Renal cortex interstitium (tissue), 11 donors: Measurements from ENCODE around the gene PRKD1. TPM values are rescaled to one million over a fixed set of nuclear protein-coding genes. Genes with fewer than 3 reads are reported as not detected.
"Not testable (repeated sequence)": the region's sequence is repeated elsewhere in the genome, so short reads cannot be mapped to it uniquely, and the experiment has no call there.

Source experiments
- DNase-seq, 11 donors: peaks; one replicate each; pipeline ENCODE4 v3.0.0-alpha.2; 2013; ENCODE audit warnings: low read depth in 9 of 11, low spot score in 4 of 11; ENCODE audit errors: extremely low read depth in 1 of 11
- polyA plus RNA-seq, 3 donors: library from polyadenylated mRNA; unstranded; fragments of 120-200 nt; gene quantifications; one replicate each; pipeline ENCODE4 v1.2.1, GENCODE V29; 2013; ENCODE audit not compliant: insufficient read length in 3 of 3

Gene PRKD1
- polyA plus RNA-seq, 3 donors, result 30.7 to 33.0 (median 31.3) TPM

DNA sequence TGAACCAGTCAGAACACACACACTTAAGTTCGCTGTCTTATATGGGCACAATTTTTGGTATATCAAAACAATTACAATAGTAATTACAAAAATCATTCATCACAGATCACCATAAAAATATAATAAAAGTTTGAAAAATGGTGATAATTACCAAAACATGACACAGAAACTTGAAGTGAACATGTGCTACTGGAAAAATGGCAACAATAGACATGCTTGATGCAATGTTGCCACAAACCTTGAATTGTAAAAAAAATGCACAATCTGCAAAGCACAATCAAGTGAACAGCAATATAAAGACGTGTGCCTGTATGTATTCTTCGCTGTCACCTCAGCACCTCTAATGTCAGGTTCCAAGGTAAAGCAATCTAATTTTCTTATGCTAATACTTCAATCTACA lies 117.6 kb downstream of the PRKD1 start:
- no peak for DNase-seq

DNA sequence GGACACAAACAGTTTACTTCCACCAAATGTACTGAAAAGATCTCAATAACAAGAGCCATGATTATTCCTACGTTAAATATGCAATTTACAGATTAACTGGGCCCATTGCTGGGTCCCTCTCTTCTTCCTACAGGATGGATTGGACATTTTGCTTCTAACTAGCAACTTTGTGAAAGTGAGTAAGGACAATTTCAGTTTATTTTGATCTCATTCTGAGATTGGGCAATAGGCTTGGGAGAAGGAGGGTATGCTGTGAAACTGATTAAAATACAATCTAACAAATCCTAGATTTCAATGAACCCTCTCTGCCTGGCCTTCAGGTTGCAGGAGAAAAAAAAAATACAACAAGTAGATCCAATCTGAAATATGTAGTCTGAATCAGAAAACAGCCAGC lies 121.5 kb downstream of the PRKD1 start:
- DNase-seq, result no peak

DNA sequence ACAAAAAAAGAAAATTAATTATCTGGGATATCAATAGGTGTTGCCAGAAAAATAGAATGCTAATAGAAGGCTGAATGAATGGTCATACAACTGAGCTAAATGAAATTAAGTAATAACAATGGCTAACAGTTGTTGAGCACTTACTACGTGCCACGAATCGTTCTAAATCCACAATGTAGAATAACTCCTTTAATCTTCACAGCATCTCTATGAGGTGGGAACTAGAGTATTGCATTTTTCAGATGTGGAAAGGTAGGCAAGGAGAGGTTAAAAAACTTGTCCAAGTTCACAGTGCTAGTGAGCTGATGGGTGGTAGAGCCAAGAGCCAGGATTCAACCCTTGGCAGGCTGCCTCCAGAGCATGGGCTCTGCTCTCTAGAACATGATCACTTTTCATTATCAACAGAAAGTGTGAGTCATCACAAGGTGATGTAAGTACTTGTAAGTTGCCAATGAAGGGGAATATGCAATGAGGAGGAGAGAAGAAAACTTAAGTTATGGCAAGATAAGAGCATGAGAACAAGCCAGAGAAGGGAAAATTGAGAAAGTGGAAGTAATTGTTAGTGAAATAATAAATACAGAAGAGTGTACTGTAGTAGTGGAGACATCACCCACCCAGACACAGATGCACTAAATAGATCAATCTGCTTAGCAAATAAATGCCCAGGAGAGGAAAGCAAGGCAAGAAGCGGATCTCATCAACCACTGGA lies 122.1 kb downstream of the PRKD1 start:
- DNase-seq, result no peak

DNA sequence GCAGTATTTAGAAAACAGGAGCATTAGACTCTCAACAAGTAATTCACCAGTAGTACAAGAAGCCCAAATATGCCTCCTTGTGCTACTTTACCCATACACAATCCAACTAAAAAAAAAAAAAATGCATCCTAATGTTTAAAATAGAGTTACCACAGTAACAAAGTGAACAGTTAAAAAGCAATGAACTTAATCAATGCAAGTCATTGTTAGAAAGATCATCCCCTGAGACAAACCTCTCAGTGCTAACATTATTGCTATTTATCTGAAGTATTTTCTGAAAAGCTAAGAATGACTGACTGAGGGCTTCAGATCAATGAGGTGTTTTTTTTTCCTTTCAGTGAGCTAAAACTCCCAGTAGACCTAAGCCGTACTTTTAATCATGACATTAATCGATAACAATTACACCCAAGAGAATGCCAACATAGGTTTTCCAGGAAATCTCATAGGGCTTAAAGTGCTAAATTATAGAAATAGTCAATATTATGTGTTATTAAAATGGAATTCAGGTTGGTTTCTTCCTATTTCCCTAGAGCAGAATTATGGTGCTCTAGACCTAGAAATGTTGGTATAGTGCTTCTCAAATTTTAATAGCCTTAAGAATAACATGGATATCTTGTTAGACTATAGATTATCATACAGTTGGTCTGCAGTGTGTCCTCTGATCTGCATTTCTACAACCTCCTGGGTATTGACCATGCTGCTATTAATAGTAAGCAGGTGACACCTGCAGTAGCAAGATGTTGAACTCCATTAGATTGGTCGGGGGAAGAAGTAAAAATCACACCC lies 123.0 kb downstream of the PRKD1 start:
- no peak for DNase-seq

DNA sequence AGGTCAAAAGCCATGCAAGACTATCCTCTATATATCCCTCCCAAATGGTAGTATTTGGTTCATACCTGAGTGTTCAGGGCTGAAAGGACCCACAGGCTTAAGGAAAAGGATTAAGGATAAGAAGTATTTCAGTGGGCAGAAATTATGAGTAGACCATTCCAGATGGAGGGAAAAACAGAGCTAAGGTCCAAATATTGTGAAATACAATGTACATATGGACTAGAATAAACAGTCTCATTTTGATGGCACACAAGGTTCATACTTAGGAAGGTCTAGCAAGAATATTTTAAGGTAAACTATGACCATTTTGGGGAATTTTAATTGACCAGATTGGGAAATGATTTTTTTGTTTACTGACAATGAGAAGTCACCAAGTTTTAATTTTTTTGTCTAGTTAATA lies 124.6 kb downstream of the PRKD1 start:
- DNase-seq, result no peak

DNA sequence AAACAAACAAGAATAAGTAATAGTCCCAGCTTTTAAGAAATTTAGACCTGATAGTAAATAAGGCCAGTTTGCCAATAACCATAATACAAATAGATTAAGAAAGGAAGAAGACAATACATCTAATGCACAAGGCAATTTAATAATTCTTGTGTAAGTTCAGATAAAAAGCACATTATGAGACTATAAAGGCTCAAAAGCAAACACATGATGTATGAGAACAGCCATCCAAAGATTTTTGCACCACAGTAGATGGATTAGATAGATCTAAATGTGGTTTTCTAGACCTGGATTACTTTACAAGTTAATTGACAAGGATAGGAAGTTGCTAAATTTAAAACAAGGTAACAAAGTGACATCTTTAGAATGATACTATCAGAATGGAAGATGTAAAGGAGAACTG lies 125.4 kb downstream of the PRKD1 start:
- no peak for DNase-seq

DNA sequence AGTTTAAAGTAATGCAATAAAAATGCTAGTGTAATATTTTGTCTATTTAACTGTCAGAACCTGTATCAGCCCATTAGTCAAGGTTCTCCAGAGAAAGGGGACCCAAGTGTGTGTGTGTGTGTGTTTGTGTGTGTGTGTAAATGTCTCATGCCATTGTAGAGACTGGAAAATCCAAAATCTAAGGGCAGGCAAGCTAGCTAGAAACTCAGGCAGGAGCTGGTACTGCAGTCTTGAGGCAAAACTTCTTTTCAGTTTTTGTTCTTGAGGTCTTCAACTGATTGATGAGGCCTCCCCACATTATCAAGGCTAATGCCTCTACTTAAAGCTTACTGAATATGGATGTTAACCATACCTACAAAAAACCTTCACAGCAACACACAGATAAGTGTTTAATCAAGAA lies 126.7 kb downstream of the PRKD1 start:
- no peak for DNase-seq

DNA sequence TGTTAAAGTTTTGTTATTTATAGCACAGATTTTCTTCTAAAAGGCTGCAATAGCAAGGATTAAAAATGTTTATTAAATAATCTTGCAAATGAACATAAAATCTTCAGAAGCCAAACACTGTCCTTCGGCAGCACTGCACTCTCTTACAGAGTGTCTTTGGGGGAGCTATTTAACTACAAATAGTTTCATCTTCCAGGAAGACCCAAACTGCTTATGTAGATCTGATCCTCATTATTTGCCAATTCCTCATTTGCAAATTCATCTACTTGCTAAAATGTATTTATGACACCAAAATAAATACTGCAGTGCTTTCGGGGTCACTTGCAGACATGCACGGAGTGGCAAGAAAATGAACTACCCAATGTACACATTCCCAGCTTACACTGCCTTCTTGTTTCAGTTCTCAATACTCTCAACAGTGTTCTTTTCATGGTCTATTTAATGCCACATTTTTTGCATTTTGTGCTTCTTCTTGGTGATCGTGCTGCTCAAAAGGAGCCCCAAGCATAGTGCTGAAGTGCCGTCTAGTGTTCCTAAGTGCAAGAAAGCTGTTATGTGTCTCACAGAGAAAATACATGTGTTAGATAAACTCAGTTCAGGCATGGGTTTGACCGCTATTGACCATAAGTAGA lies 128.1 kb downstream of the PRKD1 start:
- DNase-seq, result no peak

DNA sequence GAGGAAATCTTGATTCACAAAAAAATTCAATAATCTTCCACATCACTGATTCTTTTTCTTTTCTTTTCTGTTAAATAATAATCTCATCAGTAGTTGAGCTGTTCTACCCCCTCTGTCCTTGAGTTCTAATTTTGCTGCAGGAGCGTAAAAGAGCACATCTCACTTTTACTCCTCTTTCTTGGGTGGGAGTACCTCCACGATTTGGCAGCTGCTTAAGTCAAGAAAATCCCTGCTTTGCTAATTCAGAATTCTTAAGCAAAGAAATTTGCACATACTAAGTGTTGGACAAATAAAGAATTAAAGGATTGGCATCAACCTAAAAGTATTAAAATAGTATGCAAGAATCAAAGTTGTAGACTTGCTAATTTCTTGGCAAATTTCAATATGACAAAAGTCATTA lies 128.8 kb downstream of the PRKD1 start:
- DNase-seq, result no peak

DNA sequence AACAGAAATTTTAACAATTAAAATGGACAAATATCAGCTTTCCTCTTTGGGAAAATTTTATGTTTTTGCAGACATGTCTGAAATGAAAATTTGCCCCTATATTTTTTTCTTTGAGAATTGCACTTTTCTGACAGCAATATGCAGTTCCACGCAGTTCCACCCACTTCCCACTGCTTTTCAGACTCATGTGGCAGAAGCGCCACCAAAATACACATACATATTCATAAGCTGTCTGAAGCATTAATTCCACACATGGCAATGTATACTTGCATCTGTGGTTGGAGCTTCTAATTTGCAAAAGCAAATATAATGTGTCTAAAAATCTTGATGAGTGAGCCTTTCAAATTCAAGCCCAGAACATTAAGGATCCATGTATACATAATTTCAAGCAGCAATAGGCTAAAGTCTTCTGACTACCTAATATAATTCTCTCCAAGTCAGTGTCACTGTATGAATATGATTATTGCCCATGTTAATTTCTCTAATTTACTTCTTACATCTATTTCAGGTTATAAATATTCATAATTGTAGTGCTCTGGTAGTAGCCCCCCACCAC lies 129.5 kb downstream of the PRKD1 start:
- no peak for DNase-seq

DNA sequence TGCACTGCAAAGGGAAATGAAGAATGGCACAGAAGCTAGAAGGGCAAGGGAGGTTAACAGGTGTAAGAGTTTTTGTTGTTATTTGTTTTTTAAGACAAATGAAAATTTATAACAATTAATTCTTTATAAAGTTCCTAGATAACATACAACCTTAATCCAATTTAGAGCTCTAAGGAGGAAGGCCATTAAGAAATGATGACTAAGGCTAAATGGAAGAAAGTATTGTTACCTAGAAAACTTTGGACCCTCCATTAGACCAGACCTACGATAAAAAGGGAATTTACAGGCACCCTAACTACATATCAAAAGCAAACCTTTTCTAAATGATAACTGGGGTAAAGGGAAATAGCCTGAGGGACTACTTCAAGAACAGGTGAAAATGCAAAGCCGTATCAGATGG lies 130.8 kb downstream of the PRKD1 start:
- no peak for DNase-seq

DNA sequence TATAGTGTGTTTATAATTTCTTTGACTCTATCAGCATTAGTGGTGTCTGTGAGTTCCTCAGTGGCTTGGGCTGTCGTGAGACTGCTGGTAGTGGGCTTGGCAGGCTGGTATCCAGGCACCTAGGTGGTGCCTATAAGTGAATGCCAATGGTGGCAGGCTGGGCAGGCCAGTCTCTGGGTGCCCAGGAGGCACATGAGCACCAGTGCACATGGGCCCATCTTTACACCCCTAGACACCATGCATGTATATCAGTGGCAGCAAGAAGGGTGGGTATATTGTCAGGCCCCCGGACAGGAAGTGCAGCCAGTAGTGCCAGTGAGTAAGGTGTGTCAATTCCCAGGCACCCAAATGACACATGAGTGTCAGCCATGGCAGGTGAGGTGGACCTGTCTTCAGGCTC lies 138.2 kb downstream of the PRKD1 start:
- DNase-seq, result no peak

DNA sequence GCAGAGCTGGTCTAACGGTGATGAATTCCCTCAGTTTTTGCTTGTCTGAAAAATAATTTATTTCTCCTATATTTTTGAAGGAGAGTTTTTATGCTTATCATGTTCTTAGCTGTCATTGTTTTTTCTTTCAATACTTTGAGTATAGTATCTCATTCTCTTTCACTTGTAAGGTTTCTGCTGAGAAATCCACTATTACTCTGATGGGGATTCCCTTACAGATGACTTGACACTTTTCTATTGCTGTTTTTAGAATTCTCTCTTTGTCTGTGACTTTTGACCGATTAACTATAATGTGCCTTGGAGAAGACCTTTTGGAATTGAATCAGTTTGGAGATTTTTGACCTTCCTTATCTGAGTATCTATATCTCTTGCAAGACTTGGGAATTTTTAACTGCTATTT lies 139.6 kb downstream of the PRKD1 start:
- no peak for DNase-seq

DNA sequence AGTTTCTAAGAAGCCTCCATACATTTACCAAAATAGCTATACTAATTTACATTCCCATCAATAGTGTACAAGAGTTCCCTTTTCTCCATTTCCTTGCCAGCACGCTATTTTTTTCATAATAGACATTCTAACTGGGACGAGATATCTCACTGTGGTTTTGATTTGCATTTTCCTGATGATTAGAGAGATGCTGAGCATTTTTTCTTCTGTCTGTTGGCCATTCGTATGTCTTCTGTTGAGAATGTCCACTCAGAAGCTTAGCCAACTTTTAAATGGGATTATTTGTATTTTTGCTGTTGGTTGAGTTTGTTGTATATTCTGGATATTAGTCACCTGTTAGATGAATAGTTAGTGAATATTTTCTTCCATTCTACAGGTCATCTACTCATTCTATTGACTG lies 144.1 kb downstream of the PRKD1 start:
- no peak for DNase-seq

DNA sequence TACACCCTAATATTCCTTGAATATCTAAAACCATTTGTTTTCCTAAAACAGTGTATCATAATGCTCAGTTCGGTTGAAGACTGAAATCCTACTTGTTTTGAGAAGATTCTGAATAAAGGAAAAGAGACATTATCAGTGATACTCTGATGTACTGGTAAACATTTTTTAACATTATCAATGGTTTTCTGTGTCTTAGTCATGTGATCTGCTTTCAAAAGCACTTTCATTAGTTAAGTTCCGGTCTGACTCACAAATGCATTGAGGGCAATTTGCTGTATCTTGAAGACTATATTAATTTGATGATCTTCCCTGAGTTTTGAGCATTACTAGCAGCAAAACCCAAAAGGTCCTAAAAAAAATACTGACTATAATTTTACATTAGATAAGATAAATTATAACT lies 145.6 kb downstream of the PRKD1 start:
- no peak for DNase-seq

DNA sequence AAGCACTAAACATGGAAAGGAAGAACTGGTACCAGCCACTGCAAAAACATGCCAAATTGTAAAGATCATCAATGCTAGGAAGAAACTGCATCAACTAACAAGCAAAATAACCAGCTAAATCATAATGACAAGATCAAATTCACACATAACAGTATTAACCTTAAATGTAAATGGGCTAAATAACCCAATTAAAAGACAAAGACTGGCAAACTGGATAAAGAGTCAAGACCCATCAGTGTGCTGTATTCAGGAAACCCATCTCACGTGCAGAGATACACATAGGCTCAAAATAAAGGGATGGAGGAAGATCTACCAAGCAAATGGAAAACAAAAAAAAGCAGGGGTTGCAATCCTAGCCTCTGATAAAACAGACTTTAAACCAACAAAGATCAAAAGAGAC lies 150.5 kb downstream of the PRKD1 start:
- DNase-seq, result not testable (repeated sequence)

DNA sequence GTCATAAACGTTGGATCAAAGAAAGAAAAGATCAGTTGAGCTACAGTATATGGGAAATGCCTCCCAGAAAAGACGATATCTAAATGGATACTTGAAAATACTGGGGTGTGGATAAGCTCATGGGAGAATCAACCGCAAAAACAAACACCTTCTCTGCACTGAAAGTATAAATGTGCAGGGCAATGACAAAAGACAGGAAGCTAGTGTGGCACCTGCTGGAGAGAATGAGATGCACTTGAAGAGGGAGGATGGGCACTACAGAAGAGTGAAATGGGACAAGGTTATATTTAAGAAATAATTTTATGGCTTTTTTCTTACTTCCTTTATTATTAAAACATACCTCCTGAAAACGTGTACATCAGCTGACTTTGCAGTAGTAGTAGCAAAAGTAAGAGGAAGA lies 153.7 kb downstream of the PRKD1 start:
- no peak for DNase-seq

DNA sequence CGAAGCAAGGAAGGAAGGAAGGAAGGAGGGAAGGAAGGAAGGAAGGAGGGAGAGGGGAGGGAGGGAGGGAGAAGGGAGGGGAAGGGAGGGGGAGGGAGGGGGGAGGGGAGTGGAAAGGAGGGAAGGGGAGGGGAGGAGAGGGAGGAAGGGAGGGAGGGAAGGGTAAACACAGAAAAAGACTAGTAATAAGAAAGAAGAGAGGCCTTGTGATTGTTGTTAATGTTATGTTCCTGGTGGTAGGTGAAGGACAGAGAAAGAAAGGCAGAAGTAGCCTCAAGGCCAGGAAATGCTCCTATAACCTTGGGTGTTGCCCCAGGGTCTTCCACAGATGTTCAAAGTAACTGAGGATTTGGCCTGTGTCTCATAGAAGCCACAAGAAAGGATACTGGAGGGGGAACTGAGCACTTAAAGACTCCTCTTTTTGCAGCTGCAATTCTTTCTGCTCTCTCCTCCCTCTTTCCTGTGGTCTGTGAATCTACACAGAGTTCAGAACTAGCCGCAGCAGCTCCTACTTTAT lies 164.2 kb downstream of the PRKD1 start:
- DNase-seq, result no peak

DNA sequence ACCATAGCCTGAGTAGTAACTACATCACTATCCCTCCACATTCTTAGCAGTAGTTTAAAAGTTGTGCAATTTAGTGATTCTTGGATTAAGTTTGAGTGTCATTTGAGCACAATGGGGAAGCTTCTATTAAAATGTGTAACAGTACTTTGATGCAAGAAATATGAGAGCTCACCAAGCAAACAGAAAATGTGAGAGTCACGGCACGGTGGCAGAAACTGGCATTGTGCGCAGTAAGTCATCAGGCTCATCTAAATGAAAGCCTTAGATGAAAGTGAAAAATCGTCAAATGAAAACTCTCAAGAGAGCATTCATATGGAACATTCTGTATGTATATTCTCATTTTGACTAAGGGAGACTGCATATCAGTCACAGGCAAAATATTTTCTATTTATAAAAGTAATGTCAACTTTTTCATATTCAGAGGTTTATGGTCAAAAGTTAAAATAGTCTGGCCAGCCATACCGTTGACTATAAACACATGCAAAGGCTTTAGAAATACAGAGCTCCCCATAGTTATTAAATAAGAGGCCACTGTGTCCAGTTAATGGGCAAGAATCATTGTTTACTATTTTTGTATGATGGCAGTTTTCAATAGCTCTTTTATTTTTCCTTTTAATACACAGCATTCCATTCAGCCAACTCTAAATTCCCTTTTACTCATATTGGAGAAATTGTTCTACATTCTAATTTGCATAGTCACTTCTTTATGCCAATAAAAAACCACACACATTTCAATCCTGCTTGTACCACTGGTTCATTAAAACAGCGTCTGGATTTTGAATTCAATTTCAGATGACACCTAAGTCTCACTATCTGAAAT lies 167.9 kb downstream of the PRKD1 start:
- DNase-seq, result no peak
